Measurements from ENCODE around the gene ZBTB7B. TPM values are rescaled to one million over a fixed set of nuclear protein-coding genes. Genes with fewer than 3 reads are reported as not detected.

ZBTB7B gene
- total RNA-seq, result 100 to 1,000 TPM; 124 to 125 TPM

DNA sequence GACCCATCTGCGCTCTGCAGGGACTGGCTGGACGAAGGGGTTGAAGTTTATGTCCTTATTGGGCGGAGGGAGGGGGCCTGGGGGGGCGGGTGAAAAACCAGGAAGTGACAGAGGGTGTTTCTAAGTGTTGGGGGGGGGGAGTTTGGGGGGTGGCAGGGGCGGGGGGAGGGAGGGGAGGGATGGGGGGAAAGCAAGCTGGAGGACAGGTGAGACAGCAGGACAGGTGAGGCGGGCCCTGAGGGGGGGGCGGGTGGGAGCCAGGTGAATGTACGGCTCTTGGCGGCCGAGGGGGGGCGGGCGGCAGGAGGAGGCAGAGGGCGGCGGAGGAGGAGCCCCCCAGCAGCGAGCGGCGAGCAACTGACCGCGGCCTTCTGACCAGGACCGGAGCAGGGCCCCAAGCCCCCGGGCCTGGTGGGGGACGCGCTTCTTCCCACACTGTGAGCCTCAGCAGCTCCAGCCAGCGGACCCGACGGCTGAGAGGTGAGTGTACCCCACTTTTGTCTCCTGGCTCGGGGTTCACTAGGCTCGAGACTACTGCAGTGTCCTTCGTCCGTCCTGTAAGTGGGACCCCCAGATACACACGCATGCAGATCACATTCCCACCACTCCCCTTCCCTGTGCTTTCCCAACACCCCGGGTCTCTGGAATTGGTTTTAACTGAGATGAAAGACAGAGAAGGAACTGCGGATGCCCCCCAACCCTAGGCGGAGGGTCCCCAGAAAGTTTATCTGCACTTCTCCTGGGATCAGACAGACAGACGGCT, at the start of gene ZBTB7B:
TSS of gene ZBTB7B (plus strand) at position 339 of the 763 bp plus-strand sequence. CDS start 11,859 bp downstream, outside the sequence.
- Mint-ChIP-seq H3K4me1 (ENCODE audit: low read depth) (peaks cover 50% of the 10 kb centered on the region), H3K4me3 (peak within 1 kb of the TSS; percentile 94), H3K36me3 (peaks cover 8% of the 10 kb centered on the region), H3K27me3 (no peaks in the 10 kb centered on the region), H3K27ac (peak within 1 kb of the TSS; percentile 95), H3K9me3 (no peaks in the 10 kb centered on the region)
- intact Hi-C loops (cut with micrococcal nuclease), result loop anchor here (1.0 to 10.0 kb wide), 8 partner anchors 8 to 1348 kb away; partner anchors contain the start of genes ADAM15, ADAR, KRTCAP2 and SNAPIN
- ChIA-PET POLR2A (interaction anchor here (0.7 to 4.2 kb wide), 3 partner anchors 18 to 48 kb away, joined by 4 to 23 read pairs (median 5); partner anchors contain the start of genes FLAD1 and PBXIP1), CTCF (interaction anchor here (1.4 kb wide), 1 partner anchor 48 kb away, joined by 3 read pairs; the partner anchor contains the start of gene ADAM15)
- DNase-seq, result no peak

GRCh38 chr1:154953611-154954038, 49.0 kb upstream of the ZBTB7B start:
- no peaks in the 10 kb centered on the region for H3K9me3 Mint-ChIP-seq
- CTCF ChIA-PET, result interaction anchor here (1.1 to 5.3 kb wide), 9 partner anchors 7 to 108 kb away, joined by 3 to 38 read pairs (median 9); partner anchors contain the start of genes FLAD1, PMVK and PYGO2
- no peaks in the 10 kb centered on the region for H3K27me3 Mint-ChIP-seq
- POLR2A ChIA-PET, result interaction anchor here (0.9 to 3.7 kb wide), 4 partner anchors 9 to 47 kb away, joined by 3 to 23 read pairs (median 16); partner anchors contain the start of genes PMVK and ZBTB7B
- intact Hi-C loops (cut with micrococcal nuclease), result no loop called here
- H3K4me1 Mint-ChIP-seq (ENCODE audit: low read depth), result peaks cover 80% of the 10 kb centered on the region
- H3K36me3 Mint-ChIP-seq, result peaks cover 13% of the 10 kb centered on the region
- peak overlapping the region; percentile 92 for H3K4me3 Mint-ChIP-seq
- no peak for DNase-seq
- peak overlapping the region; percentile 97 for H3K27ac Mint-ChIP-seq

DNA sequence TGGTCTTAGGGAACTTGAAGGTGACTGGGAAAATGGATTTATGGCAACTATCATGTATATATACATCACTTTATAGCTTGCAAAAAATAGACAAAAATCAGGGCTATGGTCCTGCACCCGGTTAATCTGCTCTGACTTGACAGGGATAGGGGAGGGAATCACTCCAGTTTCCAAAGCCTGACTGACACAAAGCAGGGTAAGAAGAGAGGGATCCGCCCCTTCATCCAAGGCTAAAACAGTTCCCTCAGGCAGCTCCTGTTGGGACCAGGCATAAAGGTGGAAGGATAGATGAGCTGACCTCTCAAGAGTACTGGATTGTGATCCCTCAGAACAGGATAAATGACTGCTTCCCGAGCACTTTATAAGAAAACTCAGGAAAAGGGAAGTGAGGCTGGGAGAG, 48.1 kb upstream of the ZBTB7B start:
- peak overlapping the region; percentile 92 for H3K4me3 Mint-ChIP-seq
- ChIA-PET POLR2A (interaction anchor here (0.6 to 3.7 kb wide), 8 partner anchors 10 to 96 kb away, joined by 3 to 23 read pairs (median 6); partner anchors contain the start of genes ADAM15, CKS1B, FLAD1 and PMVK), CTCF (interaction anchor here (1.0 to 5.3 kb wide), 11 partner anchors 15 to 107 kb away, joined by 3 to 38 read pairs (median 8); partner anchors contain the start of genes ADAM15, FLAD1 and PMVK)
- peaks cover 76% of the 10 kb centered on the region for H3K4me1 Mint-ChIP-seq (ENCODE audit: low read depth)
- no peaks in the 10 kb centered on the region for H3K9me3 Mint-ChIP-seq
- no peaks in the 10 kb centered on the region for H3K27me3 Mint-ChIP-seq
- H3K36me3 Mint-ChIP-seq, result peaks cover 12% of the 10 kb centered on the region
- intact Hi-C loops (cut with micrococcal nuclease), result no loop called here
- peak overlapping the region; percentile 97 for H3K27ac Mint-ChIP-seq
- no peak for DNase-seq

DNA sequence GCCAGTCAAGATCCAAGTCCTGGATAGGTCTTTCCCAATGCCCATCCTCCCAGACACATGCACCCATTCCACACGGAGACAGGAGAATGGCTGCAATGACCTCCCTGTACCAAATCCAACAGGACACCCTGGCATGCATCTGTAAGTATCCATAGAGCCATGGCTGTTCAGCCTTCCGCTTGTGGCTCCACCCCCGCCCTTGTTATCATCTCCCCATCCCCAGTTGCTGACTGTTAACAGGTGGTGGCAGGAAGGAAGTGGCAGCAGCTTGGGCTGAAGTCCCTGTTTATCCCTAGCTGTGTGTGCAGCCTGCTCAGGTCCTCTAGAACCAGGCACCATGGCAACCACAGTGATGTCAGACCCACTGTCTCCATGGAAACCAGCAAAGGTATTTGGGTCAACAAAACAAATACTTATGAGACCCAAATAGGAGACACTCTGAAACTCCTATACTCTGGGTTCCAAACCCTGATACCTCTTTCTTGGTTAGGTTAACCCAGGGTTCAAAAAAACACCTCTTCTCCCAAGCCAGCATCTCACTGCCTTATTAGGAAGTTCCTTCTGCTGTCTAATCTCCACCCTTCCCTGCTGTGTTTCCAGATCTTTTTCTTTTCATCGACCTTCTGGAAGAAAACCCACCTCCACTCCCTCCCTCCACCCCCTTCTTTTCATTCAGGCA, 47.4 kb upstream of the ZBTB7B start:
- H3K27me3 Mint-ChIP-seq, result no peaks in the 10 kb centered on the region

DNA sequence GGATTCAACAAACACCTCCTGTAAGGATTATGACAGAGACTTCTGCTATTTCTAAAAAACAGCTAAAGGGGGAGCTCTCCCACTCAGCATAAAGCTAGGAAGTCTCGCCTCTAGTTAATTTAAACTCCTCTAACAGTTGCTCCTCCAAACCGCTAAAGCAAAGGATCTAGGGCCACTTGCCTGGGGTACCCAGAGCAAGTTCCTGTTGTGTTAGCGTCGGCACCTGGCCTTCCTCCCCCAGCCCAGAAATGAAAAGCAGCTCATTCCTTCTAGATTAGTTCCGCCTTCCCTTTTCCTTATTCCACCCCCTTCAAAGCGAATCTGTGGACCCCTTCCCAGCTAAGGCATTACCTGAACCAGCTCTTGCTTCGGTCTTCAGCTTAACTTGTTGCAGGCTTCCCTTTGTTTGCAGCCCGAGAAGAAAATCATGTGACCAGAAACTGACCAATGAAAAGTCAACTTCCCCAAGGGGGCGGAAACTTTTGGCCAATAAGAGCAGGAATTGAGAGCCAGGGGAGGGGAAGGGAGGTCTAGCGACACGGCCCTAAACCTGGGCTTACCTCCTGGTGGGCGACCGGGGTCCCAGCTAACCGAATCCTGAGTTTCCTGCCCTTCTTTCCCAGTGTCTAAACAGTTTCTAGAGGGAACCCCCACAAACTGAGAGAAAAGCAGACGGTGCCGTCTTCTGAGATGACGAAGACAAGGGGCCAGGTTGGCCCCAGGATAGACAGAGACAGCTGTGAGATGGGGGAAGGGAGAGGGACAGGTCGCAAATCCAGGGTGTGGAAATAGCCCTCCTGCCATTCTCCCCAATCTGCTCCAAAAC, 46.7 kb upstream of the ZBTB7B start, which contains the start of gene PBXIP1:
TSS of gene PBXIP1 (minus strand) at position 382 of the 826 bp plus-strand sequence. CDS start 2,378 bp downstream, outside the sequence.
- Mint-ChIP-seq H3K36me3 (peaks cover 7% of the 10 kb centered on the region), H3K4me3 (peak within 1 kb of the TSS; percentile 92)
- intact Hi-C loops (cut with micrococcal nuclease), result loop anchor here (1.0 kb wide), 5 partner anchors 18 to 129 kb away; partner anchors contain the start of genes CKS1B and EFNA4

More for the DNA sequence above, 47.4 kb upstream of the ZBTB7B start:
- Mint-ChIP-seq H3K4me1 (ENCODE audit: low read depth) (peaks cover 79% of the 10 kb centered on the region), H3K36me3 (peaks cover 12% of the 10 kb centered on the region), H3K27ac (peak overlapping the region; percentile 97), H3K9me3 (no peaks in the 10 kb centered on the region), H3K4me3 (peak overlapping the region; percentile 92)
- CTCF ChIA-PET, result interaction anchor here (0.7 to 5.3 kb wide), 19 partner anchors 14 to 476 kb away, joined by 3 to 38 read pairs (median 6); partner anchors contain the start of genes ADAM15, FLAD1, LENEP and PMVK
- intact Hi-C loops (cut with micrococcal nuclease), result loop anchor here (1.0 kb wide), 5 partner anchors 18 to 130 kb away; partner anchors contain the start of genes CKS1B and EFNA4
- peak; percentile 94 for DNase-seq
- POLR2A ChIA-PET, result interaction anchor here (0.5 to 3.7 kb wide), 12 partner anchors 12 to 239 kb away, joined by 3 to 23 read pairs (median 5); partner anchors contain the start of genes ADAM15, CKS1B, FLAD1 and PMVK

GRCh38 chr1:154956544-154956941, 46.1 kb upstream of the ZBTB7B start:
- DNase-seq, result no peak
- H3K4me1 Mint-ChIP-seq (ENCODE audit: low read depth), result peaks cover 69% of the 10 kb centered on the region
- ChIA-PET CTCF (interaction anchor here (1.1 to 5.3 kb wide), 10 partner anchors 17 to 129 kb away, joined by 3 to 38 read pairs (median 8); partner anchors contain the start of genes ADAM15, FLAD1 and PMVK), POLR2A (interaction anchor here (0.6 to 3.7 kb wide), 7 partner anchors 16 to 238 kb away, joined by 3 to 23 read pairs (median 8); partner anchors contain the start of genes CKS1B, PMVK and ZBTB7B)
- H3K36me3 Mint-ChIP-seq, result peaks cover 8% of the 10 kb centered on the region
- peak overlapping the region; percentile 97 for H3K27ac Mint-ChIP-seq
- no peaks in the 10 kb centered on the region for H3K9me3 Mint-ChIP-seq
- intact Hi-C loops (cut with micrococcal nuclease), result no loop called here
- no peaks in the 10 kb centered on the region for H3K27me3 Mint-ChIP-seq
- H3K4me3 Mint-ChIP-seq, result peak overlapping the region; percentile 92

More for the DNA sequence above, 46.7 kb upstream of the ZBTB7B start, which contains the start of gene PBXIP1:
- H3K27ac Mint-ChIP-seq, result peak within 1 kb of the TSS; percentile 97
- POLR2A ChIA-PET, result interaction anchor here (0.5 to 3.7 kb wide), 10 partner anchors 15 to 238 kb away, joined by 3 to 23 read pairs (median 5); partner anchors contain the start of genes ADAM15, CKS1B, PMVK and ZBTB7B
- H3K9me3 Mint-ChIP-seq, result no peaks in the 10 kb centered on the region
- no peaks in the 10 kb centered on the region for H3K27me3 Mint-ChIP-seq
- CTCF ChIA-PET, result interaction anchor here (0.5 to 5.3 kb wide), 19 partner anchors 15 to 956 kb away, joined by 3 to 38 read pairs (median 6); partner anchors contain the start of genes ADAM15, FLAD1, LENEP and PMVK
- peaks cover 75% of the 10 kb centered on the region for H3K4me1 Mint-ChIP-seq (ENCODE audit: low read depth)
- DNase-seq, result peak; percentile 89

- no peaks in the 10 kb centered on the region for H3K9me3 Mint-ChIP-seq
- H3K4me1 Mint-ChIP-seq (ENCODE audit: low read depth), result peaks cover 63% of the 10 kb centered on the region
- H3K36me3 Mint-ChIP-seq, result peaks cover 9% of the 10 kb centered on the region
- no peak overlapping the region for H3K27ac Mint-ChIP-seq
- CTCF ChIA-PET, result no interaction called here
- POLR2A ChIA-PET, result interaction anchor here (0.6 kb wide), 1 partner anchor 41 kb away, joined by 4 read pairs; no protein-coding TSS in a partner anchor
- H3K4me3 Mint-ChIP-seq, result no peak overlapping the region
- intact Hi-C loops (cut with micrococcal nuclease), result no loop called here
- no peak for DNase-seq
- no peaks in the 10 kb centered on the region for H3K27me3 Mint-ChIP-seq
Measured at GRCh38 chr1:154957091-154957657, 45.4 kb upstream of the ZBTB7B start.

DNA sequence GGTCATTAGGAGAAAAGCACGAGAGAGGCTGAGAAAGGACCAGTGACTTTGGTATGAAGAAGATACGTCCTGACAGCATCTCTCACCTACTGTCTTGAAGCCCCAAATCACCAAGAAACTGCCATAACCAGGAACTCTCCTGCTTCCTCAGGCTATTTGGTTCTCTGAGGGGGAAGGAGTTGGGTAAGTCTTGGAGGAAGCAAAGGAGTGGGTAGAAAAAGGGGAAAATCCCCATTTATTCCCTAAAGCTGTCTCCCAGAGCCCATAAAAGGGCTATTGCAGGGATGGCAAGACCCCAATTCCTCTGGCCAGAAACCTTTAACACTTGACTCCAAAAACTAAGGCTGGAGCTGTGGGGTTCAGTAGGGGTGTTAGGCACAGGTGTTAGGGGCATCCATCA, 44.6 kb upstream of the ZBTB7B start:
- Mint-ChIP-seq H3K4me1 (ENCODE audit: low read depth) (peaks cover 62% of the 10 kb centered on the region), H3K27me3 (no peaks in the 10 kb centered on the region), H3K9me3 (no peaks in the 10 kb centered on the region), H3K36me3 (peaks cover 14% of the 10 kb centered on the region), H3K4me3 (no peak overlapping the region), H3K27ac (no peak overlapping the region)
- intact Hi-C loops (cut with micrococcal nuclease), result no loop called here
- no peak for DNase-seq
- CTCF ChIA-PET, result no interaction called here
- POLR2A ChIA-PET, result no interaction called here

DNA sequence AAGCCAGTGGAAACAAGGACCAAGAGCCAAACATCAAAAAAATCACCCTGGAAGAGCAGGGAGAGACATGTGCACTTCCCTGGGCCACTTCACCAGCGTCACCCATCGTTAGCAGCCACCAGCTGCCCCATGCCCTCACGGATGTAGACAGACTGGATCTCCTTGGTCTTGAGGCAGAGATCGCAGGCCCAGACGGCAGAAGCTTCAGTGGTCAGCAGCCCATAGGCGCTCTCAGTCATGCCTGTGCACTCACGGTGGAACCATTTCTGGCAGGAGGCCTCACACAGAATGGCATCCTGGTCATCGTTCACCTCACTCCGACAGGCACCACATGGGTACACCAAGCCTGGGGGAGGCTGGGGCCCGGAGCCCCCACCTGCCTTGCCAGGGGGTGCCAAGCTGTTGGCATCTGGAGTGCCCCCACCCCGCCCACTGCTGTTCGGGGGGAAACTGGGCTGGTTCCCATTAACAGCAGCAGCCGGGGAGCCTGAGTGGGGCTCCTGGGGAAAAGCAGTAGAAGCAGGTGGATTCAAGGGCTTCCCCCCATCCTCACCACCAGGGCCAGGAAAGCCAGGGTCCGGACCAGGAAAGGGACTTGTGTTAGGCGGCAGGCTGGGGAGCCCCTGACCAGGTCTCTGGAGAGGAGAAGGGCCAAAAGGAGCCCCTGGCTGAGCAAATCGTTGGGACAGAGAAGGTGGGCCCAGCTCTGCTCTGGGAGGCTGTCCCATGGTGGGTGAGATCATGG, 43.7 kb upstream of the ZBTB7B start:
- ChIA-PET POLR2A (no interaction called here), CTCF (interaction anchor here (1.0 to 3.8 kb wide), 3 partner anchors 15 to 59 kb away, joined by 4 to 36 read pairs (median 35); partner anchors contain the start of gene CKS1B)
- Mint-ChIP-seq H3K4me3 (peak overlapping the region; percentile 32), H3K36me3 (peaks cover 17% of the 10 kb centered on the region), H3K27me3 (no peaks in the 10 kb centered on the region), H3K9me3 (no peaks in the 10 kb centered on the region), H3K4me1 (ENCODE audit: low read depth) (peaks cover 62% of the 10 kb centered on the region), H3K27ac (no peak overlapping the region)
- DNase-seq, result no peak
- intact Hi-C loops (cut with micrococcal nuclease), result no loop called here

DNA sequence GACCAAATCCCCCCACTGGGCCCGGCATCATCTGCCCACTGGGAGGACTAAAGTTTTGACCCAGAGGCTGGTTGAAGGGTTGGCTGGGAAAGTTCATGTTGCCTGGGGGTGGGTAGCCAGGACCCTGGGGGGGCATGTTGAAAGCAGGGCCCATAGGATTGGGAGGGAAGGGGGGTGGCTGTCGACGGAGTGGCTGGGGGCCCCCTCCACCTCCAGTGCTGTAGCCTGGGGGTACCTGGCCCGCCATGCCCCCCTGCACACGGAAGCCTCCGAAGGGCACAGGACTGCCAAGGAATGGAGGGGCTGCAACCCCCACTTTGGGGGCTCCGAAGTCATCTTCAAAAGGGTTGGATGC, 43.2 kb upstream of the ZBTB7B start:
- POLR2A ChIA-PET, result no interaction called here
- peaks cover 19% of the 10 kb centered on the region for H3K36me3 Mint-ChIP-seq
- H3K27ac Mint-ChIP-seq, result no peak overlapping the region
- H3K9me3 Mint-ChIP-seq, result no peaks in the 10 kb centered on the region
- intact Hi-C loops (cut with micrococcal nuclease), result no loop called here
- CTCF ChIA-PET, result interaction anchor here (1.0 to 3.8 kb wide), 4 partner anchors 15 to 102 kb away, joined by 4 to 36 read pairs (median 20); partner anchors contain the start of gene CKS1B
- no peak overlapping the region for H3K4me3 Mint-ChIP-seq
- H3K27me3 Mint-ChIP-seq, result no peaks in the 10 kb centered on the region
- DNase-seq, result no peak
- peaks cover 59% of the 10 kb centered on the region for H3K4me1 Mint-ChIP-seq (ENCODE audit: low read depth)

Data from activated CD4-positive, alpha-beta memory T cell treated with anti-CD3 and anti-CD28 coated beads for 36 hours (primary cell).